Measurements from ENCODE around the gene KCNAB1.
"Not testable (repeated sequence)": the region's sequence is repeated elsewhere in the genome, so short reads cannot be mapped to it uniquely, and the experiment has no call there.

GRCh38 chr3:156095652-156096051, 24.7 kb upstream of the KCNAB1 start:
- not testable (repeated sequence) for TF ChIP-seq EZH2phosphoT487 (conservative IDR thresholded peaks at IDR 0.05; ENCODE audit: low read length); CTCF (IDR thresholded peaks at IDR 0.05; ENCODE audit: insufficient read depth, low read length, poor library complexity, severe bottlenecking)
